ENCODE measurements around the gene POGK.
"Not testable (repeated sequence)": the region's sequence is repeated elsewhere in the genome, so short reads cannot be mapped to it uniquely, and the experiment has no call there.

POGK gene

DNA sequence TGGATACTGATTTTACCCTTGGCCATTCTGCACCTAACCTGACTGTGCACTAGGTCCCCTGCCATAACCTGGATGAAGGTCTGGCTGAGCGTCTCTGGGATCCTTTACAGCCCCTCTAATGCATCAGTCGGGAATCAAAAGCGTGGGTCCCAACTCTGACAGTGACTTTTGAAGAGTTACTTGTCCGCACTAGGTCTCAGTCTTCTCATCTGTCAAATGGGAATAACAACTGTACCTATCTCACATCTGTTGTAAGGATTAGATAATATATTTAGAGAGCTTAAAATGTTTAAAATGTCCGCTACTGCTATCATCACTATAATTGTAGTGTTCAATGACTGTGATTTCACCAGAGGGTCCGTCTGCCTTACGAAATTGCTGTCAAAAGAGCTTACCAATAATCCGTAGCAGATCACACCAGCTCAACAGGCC, 36.0 kb downstream of the POGK start:
- H3K4me1 ChIP-seq (ENCODE audit: insufficient read depth, low read length) = peaks cover 36% of the 10 kb centered on the region
- ATAC-seq (ENCODE audit: insufficient read depth, low read depth) (no peak), DNase-seq (no peak)
- peak overlapping the region; percentile 86 for H3K27ac ChIP-seq (ENCODE audit: low read length)
- H3K27me3 ChIP-seq (ENCODE audit: insufficient read depth, low read length, poor library complexity) = no peaks in the 10 kb centered on the region
- H3K36me3 ChIP-seq (ENCODE audit: insufficient read depth, low read length) = peaks cover 16% of the 10 kb centered on the region
- peaks cover 57% of the 10 kb centered on the region for H3K79me2 ChIP-seq (ENCODE audit: insufficient read depth, low read length)
- H3K4me3 ChIP-seq (ENCODE audit: low read depth in 1 of 2, low read length in 2 of 2) = peak overlapping the region; percentile 87 to 89
- H3K4me2 ChIP-seq (ENCODE audit: insufficient read depth, low read length) = peak overlapping the region; percentile 85
- no peak for TF ChIP-seq EZH2 (IDR thresholded peaks at IDR 0.05; ENCODE audit: borderline replicate concordance, low read depth, low read length, severe bottlenecking)
- TF ChIP-seq, protein P1, sequence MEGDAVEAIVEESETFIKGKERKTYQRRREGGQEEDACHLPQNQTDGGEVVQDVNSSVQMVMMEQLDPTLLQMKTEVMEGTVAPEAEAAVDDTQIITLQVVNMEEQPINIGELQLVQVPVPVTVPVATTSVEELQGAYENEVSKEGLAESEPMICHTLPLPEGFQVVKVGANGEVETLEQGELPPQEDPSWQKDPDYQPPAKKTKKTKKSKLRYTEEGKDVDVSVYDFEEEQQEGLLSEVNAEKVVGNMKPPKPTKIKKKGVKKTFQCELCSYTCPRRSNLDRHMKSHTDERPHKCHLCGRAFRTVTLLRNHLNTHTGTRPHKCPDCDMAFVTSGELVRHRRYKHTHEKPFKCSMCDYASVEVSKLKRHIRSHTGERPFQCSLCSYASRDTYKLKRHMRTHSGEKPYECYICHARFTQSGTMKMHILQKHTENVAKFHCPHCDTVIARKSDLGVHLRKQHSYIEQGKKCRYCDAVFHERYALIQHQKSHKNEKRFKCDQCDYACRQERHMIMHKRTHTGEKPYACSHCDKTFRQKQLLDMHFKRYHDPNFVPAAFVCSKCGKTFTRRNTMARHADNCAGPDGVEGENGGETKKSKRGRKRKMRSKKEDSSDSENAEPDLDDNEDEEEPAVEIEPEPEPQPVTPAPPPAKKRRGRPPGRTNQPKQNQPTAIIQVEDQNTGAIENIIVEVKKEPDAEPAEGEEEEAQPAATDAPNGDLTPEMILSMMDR (IDR thresholded peaks at IDR 0.05; ENCODE audit: borderline replicate concordance, extremely low read depth, low read length, poor library complexity, severe bottlenecking) = no peak
- peak overlapping the region; percentile 85 for H2AFZ ChIP-seq (ENCODE audit: low read depth, low read length)
- peaks cover 26% of the 10 kb centered on the region; the same call in 1 of the 2 replicates for H4K20me1 ChIP-seq (ENCODE audit: insufficient read depth, low read length)
- no peaks in the 10 kb centered on the region for H3K9me3 ChIP-seq (ENCODE audit: insufficient read depth, low read length, severe bottlenecking)
- peak overlapping the region; percentile 82 for H3K9ac ChIP-seq (ENCODE audit: low read depth, low read length)

DNA sequence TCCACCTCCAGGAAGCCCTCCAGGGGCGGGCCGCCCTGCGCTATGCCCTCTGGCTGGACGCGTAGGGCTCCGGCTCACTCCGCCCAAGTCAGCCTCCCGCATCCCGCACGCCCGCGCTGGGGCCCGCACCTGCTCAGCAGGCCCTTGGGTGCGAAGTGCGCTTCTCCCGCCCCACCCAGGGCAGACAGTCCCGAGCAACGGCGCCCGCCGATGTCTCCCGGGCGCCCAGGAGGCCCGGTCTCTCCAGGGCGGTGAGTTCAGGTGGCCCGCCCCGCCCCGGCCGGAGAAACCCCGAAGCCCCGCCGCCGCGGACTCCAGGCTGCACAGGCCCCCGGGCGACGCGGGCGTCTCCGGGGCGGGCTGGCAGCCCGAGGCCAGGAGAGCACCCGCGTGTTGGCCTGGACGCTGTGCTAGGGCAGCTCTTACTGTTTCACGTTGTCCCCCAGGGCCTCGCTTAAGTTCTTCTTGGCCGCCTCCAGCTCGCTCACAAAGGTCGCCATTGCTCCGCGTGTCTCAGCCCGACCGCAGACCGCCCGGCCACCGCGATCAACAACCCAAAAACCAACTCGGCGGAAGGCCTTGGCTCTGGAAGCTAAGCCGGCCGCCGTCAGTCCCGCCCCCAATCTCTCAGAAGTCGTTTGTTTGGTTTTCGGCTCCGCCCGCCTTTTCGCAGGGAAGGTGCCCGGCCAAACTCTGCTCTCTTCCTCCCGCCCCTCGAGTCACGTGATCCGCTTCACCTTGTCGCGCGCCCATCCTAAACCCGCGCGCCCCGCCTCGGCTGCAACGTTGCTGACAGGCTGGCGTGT, 36.7 kb downstream of the POGK start, which contains the start of gene TADA1:
Gene TADA1, minus strand, starts transcription at position 531 of the 806 bp plus-strand sequence. Its CDS starts 31 bp downstream, at position 500.
- Histone ChIP-seq H3K9ac (ENCODE audit: low read depth, low read length) (peak within 1 kb of the TSS; percentile 82), H3K4me3 (ENCODE audit: low read depth in 1 of 2, low read length in 2 of 2) (peak within 1 kb of the TSS; percentile 87 to 89), H3K27ac (ENCODE audit: low read length) (peak within 1 kb of the TSS; percentile 86), H3K36me3 (ENCODE audit: insufficient read depth, low read length) (peaks cover 12% of the 10 kb centered on the region), H3K79me2 (ENCODE audit: insufficient read depth, low read length) (peaks cover 51% of the 10 kb centered on the region), H4K20me1 (ENCODE audit: insufficient read depth, low read length) (peaks cover 22% of the 10 kb centered on the region; the same call in 1 of the 2 replicates), H3K4me1 (ENCODE audit: insufficient read depth, low read length) (peaks cover 36% of the 10 kb centered on the region), H2AFZ (ENCODE audit: low read depth, low read length) (peak within 1 kb of the TSS; percentile 85), H3K9me3 (ENCODE audit: insufficient read depth, low read length, severe bottlenecking) (no peaks in the 10 kb centered on the region), H3K27me3 (ENCODE audit: insufficient read depth, low read length, poor library complexity) (no peaks in the 10 kb centered on the region), H3K4me2 (ENCODE audit: insufficient read depth, low read length) (peak within 1 kb of the TSS; percentile 85)
- no peak for TF ChIP-seq EZH2 (IDR thresholded peaks at IDR 0.05; ENCODE audit: borderline replicate concordance, low read depth, low read length, severe bottlenecking)
- TF ChIP-seq, protein P1 (IDR thresholded peaks at IDR 0.05; ENCODE audit: borderline replicate concordance, extremely low read depth, low read length, poor library complexity, severe bottlenecking) = peak; percentile 53
- peak; percentile 99 for DNase-seq
- peak; percentile 89 for ATAC-seq (ENCODE audit: insufficient read depth, low read depth)

DNA sequence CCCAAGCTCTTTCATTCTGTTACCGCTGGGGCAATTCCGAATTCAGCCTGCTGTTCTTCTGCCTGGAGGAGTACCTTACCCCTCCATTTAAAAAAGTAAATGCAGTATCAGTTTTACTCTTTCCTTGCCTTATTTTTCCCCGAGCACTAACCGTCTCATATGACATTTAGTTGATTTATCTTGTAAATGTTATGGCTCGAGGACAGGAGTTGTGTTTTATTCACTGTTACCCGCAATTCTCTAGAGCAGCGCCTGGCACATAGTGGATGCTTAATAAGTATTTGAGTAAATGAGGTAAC, 37.2 kb downstream of the POGK start:
- TF ChIP-seq EZH2 (IDR thresholded peaks at IDR 0.05; ENCODE audit: borderline replicate concordance, low read depth, low read length, severe bottlenecking) = no peak
- TF ChIP-seq, protein P1 (IDR thresholded peaks at IDR 0.05; ENCODE audit: borderline replicate concordance, extremely low read depth, low read length, poor library complexity, severe bottlenecking) = no peak
- Histone ChIP-seq H3K9ac (ENCODE audit: low read depth, low read length) (peak overlapping the region; percentile 52), H2AFZ (ENCODE audit: low read depth, low read length) (peak overlapping the region; percentile 72), H3K4me3 (ENCODE audit: low read depth in 1 of 2, low read length in 2 of 2) (peak overlapping the region; percentile 32 to 58; a peak in 3 of 4 replicates), H3K27ac (ENCODE audit: low read length) (peak overlapping the region; percentile 61), H4K20me1 (ENCODE audit: insufficient read depth, low read length) (peaks cover 16% of the 10 kb centered on the region; the same call in 1 of the 2 replicates), H3K9me3 (ENCODE audit: insufficient read depth, low read length, severe bottlenecking) (no peaks in the 10 kb centered on the region), H3K79me2 (ENCODE audit: insufficient read depth, low read length) (peaks cover 45% of the 10 kb centered on the region), H3K27me3 (ENCODE audit: insufficient read depth, low read length, poor library complexity) (no peaks in the 10 kb centered on the region), H3K36me3 (ENCODE audit: insufficient read depth, low read length) (peaks cover 8% of the 10 kb centered on the region), H3K4me1 (ENCODE audit: insufficient read depth, low read length) (peaks cover 36% of the 10 kb centered on the region), H3K4me2 (ENCODE audit: insufficient read depth, low read length) (peak overlapping the region; percentile 66)
- DNase-seq (no peak), ATAC-seq (ENCODE audit: insufficient read depth, low read depth) (peak; percentile 3)

DNA sequence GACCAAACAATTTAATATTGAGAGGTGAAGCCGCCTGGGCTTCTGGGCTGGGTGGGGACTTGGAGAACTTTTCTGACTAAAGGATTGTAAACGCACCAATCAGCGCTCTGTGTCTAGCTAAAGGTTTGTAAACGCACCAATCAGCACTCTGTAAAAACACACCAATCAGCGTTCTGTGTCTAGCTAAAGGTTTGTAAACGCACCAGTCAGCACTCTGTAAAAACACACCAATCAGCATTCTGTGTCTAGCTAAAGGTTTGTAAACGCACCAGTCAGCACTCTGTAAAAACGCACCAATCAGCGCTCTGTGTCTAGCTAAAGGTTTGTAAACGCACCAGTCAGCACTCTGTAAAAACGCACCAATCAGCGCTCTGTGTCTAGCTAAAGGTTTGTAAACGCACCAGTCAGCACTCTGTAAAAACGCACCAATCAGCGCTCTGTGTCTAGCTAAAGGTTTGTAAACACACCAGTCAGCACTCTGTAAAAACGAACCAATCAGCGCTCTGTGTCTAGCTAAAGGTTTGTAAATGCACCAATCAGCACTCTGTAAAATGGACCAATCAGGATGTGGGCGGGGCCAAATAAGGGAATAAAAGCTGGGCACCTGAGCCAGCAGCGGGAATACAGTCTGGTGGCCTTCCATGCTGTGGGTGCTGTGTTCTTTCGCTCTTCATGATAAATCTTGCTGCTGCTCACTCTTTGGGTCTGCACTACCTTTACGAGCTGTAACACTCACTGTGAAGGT, 39.1 kb downstream of the POGK start:
- not testable (repeated sequence) for DNase-seq; H3K4me2 ChIP-seq (ENCODE audit: insufficient read depth, low read length); H3K27ac ChIP-seq (ENCODE audit: low read length); H3K27me3 ChIP-seq (ENCODE audit: insufficient read depth, low read length, poor library complexity); H4K20me1 ChIP-seq (ENCODE audit: insufficient read depth, low read length); H2AFZ ChIP-seq (ENCODE audit: low read depth, low read length); H3K9me3 ChIP-seq (ENCODE audit: insufficient read depth, low read length, severe bottlenecking); H3K4me3 ChIP-seq (ENCODE audit: low read depth in 1 of 2, low read length in 2 of 2); H3K9ac ChIP-seq (ENCODE audit: low read depth, low read length); H3K36me3 ChIP-seq (ENCODE audit: insufficient read depth, low read length); ATAC-seq (ENCODE audit: insufficient read depth, low read depth)
- Histone ChIP-seq H3K79me2 (ENCODE audit: insufficient read depth, low read length) (peaks cover 27% of the 10 kb centered on the region), H3K4me1 (ENCODE audit: insufficient read depth, low read length) (peaks cover 31% of the 10 kb centered on the region)

All from DND-41 (cell line).